ENCODE measurements around the gene GARS1.

- TF ChIP-seq, protein P1, sequence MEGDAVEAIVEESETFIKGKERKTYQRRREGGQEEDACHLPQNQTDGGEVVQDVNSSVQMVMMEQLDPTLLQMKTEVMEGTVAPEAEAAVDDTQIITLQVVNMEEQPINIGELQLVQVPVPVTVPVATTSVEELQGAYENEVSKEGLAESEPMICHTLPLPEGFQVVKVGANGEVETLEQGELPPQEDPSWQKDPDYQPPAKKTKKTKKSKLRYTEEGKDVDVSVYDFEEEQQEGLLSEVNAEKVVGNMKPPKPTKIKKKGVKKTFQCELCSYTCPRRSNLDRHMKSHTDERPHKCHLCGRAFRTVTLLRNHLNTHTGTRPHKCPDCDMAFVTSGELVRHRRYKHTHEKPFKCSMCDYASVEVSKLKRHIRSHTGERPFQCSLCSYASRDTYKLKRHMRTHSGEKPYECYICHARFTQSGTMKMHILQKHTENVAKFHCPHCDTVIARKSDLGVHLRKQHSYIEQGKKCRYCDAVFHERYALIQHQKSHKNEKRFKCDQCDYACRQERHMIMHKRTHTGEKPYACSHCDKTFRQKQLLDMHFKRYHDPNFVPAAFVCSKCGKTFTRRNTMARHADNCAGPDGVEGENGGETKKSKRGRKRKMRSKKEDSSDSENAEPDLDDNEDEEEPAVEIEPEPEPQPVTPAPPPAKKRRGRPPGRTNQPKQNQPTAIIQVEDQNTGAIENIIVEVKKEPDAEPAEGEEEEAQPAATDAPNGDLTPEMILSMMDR (conservative IDR thresholded peaks at IDR 0.05; ENCODE audit: low read depth, low read length): no peak
- TF ChIP-seq EZH2 (IDR thresholded peaks at IDR 0.05; ENCODE audit: low read length, unreplicated experiment): no peak
- no peak for TF ChIP-seq EZH2phosphoT487 (IDR thresholded peaks at IDR 0.05; ENCODE audit: borderline replicate concordance, low read length)
These were observed 69.7 kb downstream of the GARS1 start for GRCh38 chr7:30664184-30664885.
